Measurements from ENCODE around the gene CIC. TPM values are rescaled to one million over a fixed set of nuclear protein-coding genes. Genes with fewer than 3 reads are reported as not detected.

Gene CIC
- total RNA-seq, 1 donor from 2014 or later = 36.1 TPM

DNA sequence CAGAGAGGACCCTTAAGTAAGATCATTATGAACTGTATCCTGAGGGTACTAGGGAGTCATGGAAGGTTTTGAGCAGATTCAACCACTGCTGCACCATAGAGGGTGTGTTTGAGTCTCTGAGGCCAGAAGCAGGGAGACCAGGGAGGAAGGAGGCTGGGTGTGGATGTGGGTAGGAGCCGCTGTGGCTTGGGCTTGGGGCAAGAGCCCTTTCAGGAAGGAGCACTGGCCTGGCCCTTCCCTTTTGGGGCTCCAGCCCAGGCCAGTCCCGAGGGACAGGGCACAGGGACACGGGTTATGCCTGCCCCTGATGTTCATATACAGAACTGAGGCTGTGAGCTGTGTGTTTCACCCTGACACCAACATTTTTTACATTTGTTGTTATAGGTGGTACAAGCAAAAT, 7.2 kb downstream of the CIC start:
- Histone ChIP-seq H3K36me3 (peaks cover 0 to 28% of the 10 kb centered on the region in 2 donors), H3K27ac (peak overlapping the region; percentile 100), H3K9me3 (no peaks in the 10 kb centered on the region), H3K4me3 (no peak overlapping the region), H3K27me3 (no peaks in the 10 kb centered on the region), H3K4me1 (peaks cover 79% of the 10 kb centered on the region)
- TF ChIP-seq, protein P1, sequence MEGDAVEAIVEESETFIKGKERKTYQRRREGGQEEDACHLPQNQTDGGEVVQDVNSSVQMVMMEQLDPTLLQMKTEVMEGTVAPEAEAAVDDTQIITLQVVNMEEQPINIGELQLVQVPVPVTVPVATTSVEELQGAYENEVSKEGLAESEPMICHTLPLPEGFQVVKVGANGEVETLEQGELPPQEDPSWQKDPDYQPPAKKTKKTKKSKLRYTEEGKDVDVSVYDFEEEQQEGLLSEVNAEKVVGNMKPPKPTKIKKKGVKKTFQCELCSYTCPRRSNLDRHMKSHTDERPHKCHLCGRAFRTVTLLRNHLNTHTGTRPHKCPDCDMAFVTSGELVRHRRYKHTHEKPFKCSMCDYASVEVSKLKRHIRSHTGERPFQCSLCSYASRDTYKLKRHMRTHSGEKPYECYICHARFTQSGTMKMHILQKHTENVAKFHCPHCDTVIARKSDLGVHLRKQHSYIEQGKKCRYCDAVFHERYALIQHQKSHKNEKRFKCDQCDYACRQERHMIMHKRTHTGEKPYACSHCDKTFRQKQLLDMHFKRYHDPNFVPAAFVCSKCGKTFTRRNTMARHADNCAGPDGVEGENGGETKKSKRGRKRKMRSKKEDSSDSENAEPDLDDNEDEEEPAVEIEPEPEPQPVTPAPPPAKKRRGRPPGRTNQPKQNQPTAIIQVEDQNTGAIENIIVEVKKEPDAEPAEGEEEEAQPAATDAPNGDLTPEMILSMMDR (IDR thresholded peaks at IDR 0.05) = no peak
- no peak for TF ChIP-seq POLR2A (IDR thresholded peaks at IDR 0.05)
- TF ChIP-seq POLR2AphosphoS5 (IDR thresholded peaks at IDR 0.05; ENCODE audit: insufficient read depth in 1 of 2, low read depth in 1 of 2) = no peak
- no peak for DNase-seq (ENCODE audit: extremely low spot score in 2 of 2)
- intact Hi-C loops (cut with DNase I) = no loop called here

DNA sequence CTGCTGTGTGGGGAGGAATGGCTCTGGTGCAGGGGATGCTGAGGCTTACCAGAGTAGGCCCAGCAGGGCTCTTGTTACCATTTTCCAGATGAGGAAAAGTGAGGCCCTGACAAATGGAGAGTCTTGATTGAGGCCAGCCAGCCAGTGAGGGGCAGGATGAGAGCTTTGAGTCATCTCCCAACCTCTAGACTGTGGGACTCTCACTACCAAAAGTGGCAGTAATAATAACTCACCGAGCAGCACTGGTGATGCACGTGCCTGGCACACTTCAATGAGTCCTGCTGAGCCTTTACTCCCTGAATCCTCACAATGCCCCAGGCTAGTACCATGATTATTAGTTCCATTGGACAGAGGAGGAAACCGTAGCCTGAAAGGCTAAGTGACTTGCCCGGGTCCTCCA, 7.8 kb downstream of the CIC start:
- Histone ChIP-seq H3K9me3 (no peaks in the 10 kb centered on the region), H3K27ac (peak overlapping the region; percentile 100), H3K27me3 (no peaks in the 10 kb centered on the region), H3K4me1 (peaks cover 79% of the 10 kb centered on the region), H3K4me3 (no peak overlapping the region), H3K36me3 (peaks cover 0 to 28% of the 10 kb centered on the region in 2 donors)
- TF ChIP-seq, protein P1 (IDR thresholded peaks at IDR 0.05) = no peak
- DNase-seq (ENCODE audit: extremely low spot score in 2 of 2) = no peak
- intact Hi-C loops (cut with DNase I) = no loop called here

DNA sequence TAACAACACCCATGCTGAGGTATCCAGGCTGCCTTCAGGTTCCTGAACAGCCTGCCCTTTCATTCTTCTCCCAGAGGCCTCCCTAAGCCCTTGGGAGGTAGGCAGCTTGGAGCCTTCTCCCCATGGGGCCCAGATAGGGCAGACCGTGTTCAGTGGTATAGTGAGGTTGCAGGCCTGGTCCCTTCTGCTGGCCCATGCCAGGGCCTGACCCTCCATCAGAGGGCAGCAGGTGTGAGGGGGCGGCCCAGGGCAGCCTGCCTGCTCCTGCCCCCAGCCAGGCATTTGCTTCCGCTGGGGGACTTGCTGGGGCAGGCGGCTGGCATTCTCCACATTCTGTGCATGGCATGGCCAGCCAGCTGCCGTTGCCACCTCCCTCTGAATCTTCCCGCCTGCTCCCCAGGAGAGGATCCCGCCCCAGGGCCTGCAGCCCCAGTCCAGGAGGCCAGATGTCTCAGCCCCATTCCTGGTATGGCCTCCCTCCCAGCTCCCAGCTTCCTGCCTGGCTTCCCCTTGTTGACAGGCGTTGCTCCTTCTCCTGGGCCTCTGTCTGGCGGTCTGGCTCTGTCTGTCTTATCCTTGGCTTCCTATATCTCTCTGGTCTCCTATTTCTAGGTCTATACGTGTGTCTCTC, 8.9 kb downstream of the CIC start:
- Histone ChIP-seq H3K27me3 (no peaks in the 10 kb centered on the region), H3K4me3 (no peak overlapping the region), H3K27ac (peak overlapping the region; percentile 100), H3K9me3 (no peaks in the 10 kb centered on the region), H3K4me1 (peaks cover 85% of the 10 kb centered on the region), H3K36me3 (peaks cover 0 to 25% of the 10 kb centered on the region in 2 donors)
- no peak for DNase-seq (ENCODE audit: extremely low spot score in 2 of 2)
- intact Hi-C loops (cut with DNase I) = no loop called here
- TF ChIP-seq, protein P1 (IDR thresholded peaks at IDR 0.05) = no peak
- no peak for TF ChIP-seq POLR2AphosphoS5 (IDR thresholded peaks at IDR 0.05; ENCODE audit: insufficient read depth in 1 of 2, low read depth in 1 of 2)
- no peak for TF ChIP-seq POLR2A (IDR thresholded peaks at IDR 0.05)

DNA sequence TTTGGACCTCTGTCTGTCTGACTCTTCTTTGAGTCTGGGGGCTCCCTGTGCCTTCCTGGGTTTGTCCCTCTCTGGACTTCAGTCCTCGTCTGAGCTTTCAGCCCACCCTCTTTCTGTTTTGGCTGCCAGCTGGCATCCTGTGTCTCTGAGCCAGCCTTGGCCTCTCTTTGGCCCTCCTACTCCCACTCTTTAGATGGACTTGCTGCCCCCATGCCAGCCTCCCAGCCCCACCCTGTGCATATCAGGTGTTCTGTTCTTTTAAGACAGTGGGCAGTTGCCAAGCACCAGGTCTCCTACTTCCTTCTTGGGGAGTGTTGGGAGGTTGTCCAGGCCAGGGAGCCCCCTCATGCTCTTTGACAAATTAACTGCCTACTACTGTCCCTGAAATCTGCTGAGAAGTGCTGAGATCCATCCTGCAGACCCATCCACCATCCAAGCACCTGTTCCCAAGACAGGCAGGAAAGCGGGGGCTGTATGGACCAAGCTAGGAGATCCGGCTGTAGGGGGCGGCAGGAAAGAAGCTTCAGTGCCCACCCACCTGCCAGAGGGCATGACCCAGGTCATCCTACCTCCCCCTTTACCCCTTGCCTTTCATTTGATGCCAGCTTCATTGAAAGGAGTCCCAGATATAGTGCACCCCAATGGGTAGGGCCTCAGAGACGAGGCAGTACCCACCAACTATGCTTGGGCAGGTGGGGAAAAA, 9.6 kb downstream of the CIC start:
- TF ChIP-seq POLR2AphosphoS5 (IDR thresholded peaks at IDR 0.05; ENCODE audit: insufficient read depth in 1 of 2, low read depth in 1 of 2) (no peak), POLR2A (IDR thresholded peaks at IDR 0.05) (no peak)
- TF ChIP-seq, protein P1 (IDR thresholded peaks at IDR 0.05) = no peak
- intact Hi-C loops (cut with DNase I) = no loop called here
- H3K36me3 ChIP-seq = peaks cover 0 to 18% of the 10 kb centered on the region in 2 donors
- H3K4me1 ChIP-seq = peaks cover 90% of the 10 kb centered on the region
- H3K9me3 ChIP-seq = no peaks in the 10 kb centered on the region
- H3K27me3 ChIP-seq = no peaks in the 10 kb centered on the region
- H3K27ac ChIP-seq = peak overlapping the region; percentile 100
- DNase-seq (ENCODE audit: extremely low spot score in 2 of 2) = no peak
- no peak overlapping the region for H3K4me3 ChIP-seq
